H9 (cell line): Measurements from ENCODE around the gene TENM3. TPM values are rescaled to one million over a fixed set of nuclear protein-coding genes. Genes with fewer than 3 reads are reported as not detected.

Experiments
- DNase-seq: peaks from one replicate; pipeline ENCODE4 v3.0.0-alpha.2; 2017
- H2AFZ ChIP-seq: one replicate; pipeline ENCODE4 v1.6.1; 2013; ENCODE audit warnings: mild to moderate bottlenecking, low read length, control low read depth, moderate library complexity
- H2AK5ac ChIP-seq: 2 replicates; pipeline ENCODE4 v1.6.1; 2013; ENCODE audit warnings: low read length, control low read depth, mixed read lengths; ENCODE audit not compliant: insufficient read length
- H2BK120ac ChIP-seq: one replicate; pipeline ENCODE4 v1.6.1; 2013; ENCODE audit warnings: low read depth, mild to moderate bottlenecking, low read length, control low read depth, inconsistent platforms; ENCODE audit not compliant: poor library complexity, severe bottlenecking
- H2BK12ac ChIP-seq: 2 replicates; pipeline ENCODE4 v1.6.1; 2013; ENCODE audit warnings: low read length, control low read depth, mixed read lengths, low read depth; ENCODE audit not compliant: insufficient read length
- H2BK15ac ChIP-seq: 2 replicates; pipeline ENCODE4 v1.6.1; 2013; ENCODE audit warnings: low read depth, low read length, control low read depth
- H2BK20ac ChIP-seq: one replicate; pipeline ENCODE4 v1.6.1; 2013; ENCODE audit warnings: low read depth, mild to moderate bottlenecking, low read length, control low read depth, inconsistent platforms; ENCODE audit not compliant: poor library complexity, severe bottlenecking
- H2BK5ac ChIP-seq: 2 replicates; pipeline ENCODE4 v1.6.1; 2013; ENCODE audit warnings: low read length, control low read depth, mixed read lengths; ENCODE audit not compliant: insufficient read length
- H3K14ac ChIP-seq: 2 replicates; pipeline ENCODE4 v1.6.1; 2013; ENCODE audit warnings: low read length, control low read depth; ENCODE audit not compliant: insufficient read depth
- H3K18ac ChIP-seq: 2 replicates; pipeline ENCODE4 v1.6.1; 2013; ENCODE audit warnings: low read depth, mild to moderate bottlenecking, mixed read lengths, low read length, control low read depth; ENCODE audit not compliant: insufficient read length
- H3K23ac ChIP-seq: 2 replicates; pipeline ENCODE4 v1.6.1; 2013; ENCODE audit warnings: low read length, control low read depth, mixed read lengths, low read depth; ENCODE audit not compliant: insufficient read length
- H3K23me2 ChIP-seq: 2 replicates; pipeline ENCODE4 v1.6.1; 2013; ENCODE audit warnings: low read depth, mild to moderate bottlenecking, mixed read lengths, low read length, control low read depth; ENCODE audit not compliant: insufficient read length, poor library complexity, severe bottlenecking
- H3K27ac ChIP-seq: 2 replicates; pipeline ENCODE4 v1.5.1; 2013; ENCODE audit warnings: low read length, control low read depth, mixed read lengths, low read depth; ENCODE audit not compliant: insufficient read length
- H3K27me3 ChIP-seq: 2 replicates; pipeline ENCODE4 v1.6.1; 2013; ENCODE audit warnings: low read length, control low read depth, inconsistent platforms; ENCODE audit not compliant: insufficient read depth
- H3K4ac ChIP-seq: 2 replicates; pipeline ENCODE4 v1.6.1; 2013; ENCODE audit warnings: low read depth, mild to moderate bottlenecking, control low read depth, inconsistent platforms, low read length, moderate library complexity
- H3K4me1 ChIP-seq: 2 replicates; pipeline ENCODE4 v1.6.1; 2013; ENCODE audit warnings: low read length, control low read depth, inconsistent platforms; ENCODE audit not compliant: insufficient read depth
- H3K4me2 ChIP-seq: 2 replicates; pipeline ENCODE4 v1.6.1; 2013; ENCODE audit warnings: low read length, control low read depth, mixed read lengths; ENCODE audit not compliant: insufficient read length, insufficient read depth
- H3K56ac ChIP-seq: 2 replicates; pipeline ENCODE4 v1.6.1; 2013; ENCODE audit warnings: low read depth, mild to moderate bottlenecking, mixed read lengths, low read length, control low read depth; ENCODE audit not compliant: insufficient read length
- H3K79me1 ChIP-seq: 2 replicates; pipeline ENCODE4 v1.6.1; 2013; ENCODE audit warnings: low read depth, mild to moderate bottlenecking, moderate library complexity, low read length, control low read depth, inconsistent platforms; ENCODE audit not compliant: insufficient read depth, poor library complexity, severe bottlenecking
- H3K79me2 ChIP-seq: 2 replicates; pipeline ENCODE4 v1.6.1; 2013; ENCODE audit warnings: low read length, control low read depth, inconsistent platforms; ENCODE audit not compliant: insufficient read depth
- H3K9ac ChIP-seq: 2 replicates; pipeline ENCODE4 v1.6.1; 2013; ENCODE audit warnings: low read length, control low read depth, mixed read lengths; ENCODE audit not compliant: insufficient read length; ENCODE audit errors: extremely low read depth
- H3K9me3 ChIP-seq: one replicate; pipeline ENCODE4 v1.6.1; 2013; ENCODE audit warnings: low read depth, low read length, inconsistent platforms; ENCODE audit not compliant: control insufficient read depth
- H3T11ph ChIP-seq: one replicate; pipeline ENCODE4 v1.6.1; 2013; ENCODE audit warnings: mild to moderate bottlenecking, low read length, control low read depth, inconsistent platforms
- H4K20me1 ChIP-seq: one replicate; pipeline ENCODE4 v1.6.1; 2013; ENCODE audit not compliant: control insufficient read depth, insufficient read length, insufficient read depth
- H4K5ac ChIP-seq: 2 replicates; pipeline ENCODE4 v1.6.1; 2013; ENCODE audit warnings: low read depth, mild to moderate bottlenecking, mixed read lengths, low read length, control low read depth; ENCODE audit not compliant: insufficient read length
- H4K8ac ChIP-seq: replicated peaks from 2 replicates; pipeline ENCODE4 v1.6.1; 2013; ENCODE audit warnings: low read length, control low read depth, mixed read lengths, low read depth; ENCODE audit not compliant: insufficient read length
- H4K91ac ChIP-seq: 2 replicates; pipeline ENCODE4 v1.6.1; 2013; ENCODE audit warnings: low read depth, mild to moderate bottlenecking, moderate library complexity, mixed read lengths, low read length, control low read depth; ENCODE audit not compliant: insufficient read length
- H3K27ac Mint-ChIP-seq, 3 experiments: 2 replicates in 2 of 3; 3 replicates in 1 of 3; pipeline ENCODE4 v1.8.0; 2020 to 2021; ENCODE audit warnings: mixed read lengths in 3 of 3, mild to moderate bottlenecking in 1 of 3, moderate library complexity in 1 of 3
- H3K27me3 Mint-ChIP-seq: 2 replicates; pipeline ENCODE4 v1.8.0; 2021; ENCODE audit warnings: low read depth, mild to moderate bottlenecking, moderate library complexity, mixed read lengths
- H3K36me3 Mint-ChIP-seq, 3 experiments: 2 replicates in 2 of 3; 3 replicates in 1 of 3; pipeline ENCODE4 v1.8.0; 2020 to 2021; ENCODE audit warnings: low read depth in 3 of 3, mixed read lengths in 3 of 3; ENCODE audit not compliant: insufficient read depth in 1 of 3
- H3K4me1 Mint-ChIP-seq, 2 experiments: 2 replicates each; pipeline ENCODE4 v1.8.0; 2020; ENCODE audit warnings: mixed read lengths in 2 of 2
- H3K4me3 Mint-ChIP-seq, 2 experiments: 2 replicates in 1 of 2; 3 replicates in 1 of 2; pipeline ENCODE4 v1.8.0; 2020 to 2021; ENCODE audit warnings: mild to moderate bottlenecking in 2 of 2, mixed read lengths in 2 of 2, moderate library complexity in 1 of 2
- H3K9me3 Mint-ChIP-seq, 2 experiments: 2 replicates in 1 of 2; 3 replicates in 1 of 2; pipeline ENCODE4 v1.8.0; 2020; ENCODE audit warnings: mild to moderate bottlenecking in 2 of 2, mixed read lengths in 2 of 2, moderate library complexity in 1 of 2
- WGBS: extraction: QIAGEN DNeasy Blood & Tissue Kit; methylation state at CpG from one replicate; pipeline ENCODE4 v1.1.7; 2013; ENCODE audit warnings: missing lambda C conversion rate, low lambda C conversion rate, mixed read lengths; ENCODE audit not compliant: insufficient read length; ENCODE audit errors: extremely low coverage; 5-methylcytosine and 5-hydroxymethylcytosine counted together
- total RNA-seq: library from RNA; stranded (reverse); gene quantifications from 2 replicates; pipeline ENCODE4 v1.2.1, GENCODE V29; 2021
- TF ChIP-seq, protein P1 (sequence below): fragments of 200-600 bp; sonication (generic); conservative IDR thresholded peaks from 3 replicates; pipeline ENCODE4 v1.8.0; 2021; ENCODE audit warnings: antibody characterized with exemption, mild to moderate bottlenecking

The TENM3 gene
- total RNA-seq, 1 experiment from 2014 or later: 49.6 TPM

DNA sequence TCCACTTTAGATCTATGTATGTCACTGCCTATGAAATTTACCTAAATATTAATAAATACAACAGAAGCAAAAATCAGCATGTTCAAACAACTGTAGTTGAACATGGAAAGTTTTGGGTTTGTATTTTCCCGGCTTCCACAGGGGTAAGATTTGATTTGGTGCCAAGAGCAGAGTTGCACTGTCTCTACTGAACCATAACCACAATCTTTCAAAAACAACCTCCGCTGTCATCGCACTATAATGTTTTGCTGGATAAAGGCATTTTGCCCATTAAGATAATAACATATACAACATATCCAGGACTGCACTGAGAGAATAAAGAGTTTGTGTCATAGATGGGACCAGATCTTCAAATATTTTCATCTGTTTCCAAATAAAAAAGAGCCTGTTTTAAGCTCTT lies 94.9 kb downstream of the TENM3 start:
- Mint-ChIP-seq H3K4me1 (peaks cover 19 to 29% of the 10 kb centered on the region in 2 experiments), H3K27ac (no peak overlapping the region), H3K36me3 (peaks cover 4 to 12% (median 4%) of the 10 kb centered on the region in 3 experiments; a peak in 6 of 7 replicates), H3K27me3 (peaks cover 5% of the 10 kb centered on the region), H3K4me3 (no peak overlapping the region), H3K9me3 (peaks cover 0 to 6% of the 10 kb centered on the region in 2 experiments; a peak in 1 of 5 replicates)
- Histone ChIP-seq H3K9me3 (no peaks in the 10 kb centered on the region), H3T11ph (no peak overlapping the region), H3K23ac (no peak overlapping the region), H3K27me3 (no peaks in the 10 kb centered on the region), H2BK5ac (no peak overlapping the region), H2AFZ (no peak overlapping the region), H4K91ac (no peak overlapping the region), H3K4me1 (no peaks in the 10 kb centered on the region), H3K4ac (no peak overlapping the region), H3K79me2 (no peaks in the 10 kb centered on the region), H3K14ac (no peak overlapping the region), H2BK15ac (no peak overlapping the region), H3K4me2 (no peak overlapping the region), H2AK5ac (no peak overlapping the region), H3K27ac (no peak overlapping the region), H4K5ac (no peak overlapping the region), H3K56ac (no peak overlapping the region), H3K18ac (no peak overlapping the region), H4K8ac (no peak overlapping the region), H3K79me1 (no peaks in the 10 kb centered on the region), H2BK20ac (no peak overlapping the region), H3K9ac (no peak overlapping the region), H2BK12ac (no peak overlapping the region), H2BK120ac (no peak overlapping the region), H4K20me1 (no peaks in the 10 kb centered on the region), H3K23me2 (no peaks in the 10 kb centered on the region)
- no peak for DNase-seq
- TF ChIP-seq, protein P1, sequence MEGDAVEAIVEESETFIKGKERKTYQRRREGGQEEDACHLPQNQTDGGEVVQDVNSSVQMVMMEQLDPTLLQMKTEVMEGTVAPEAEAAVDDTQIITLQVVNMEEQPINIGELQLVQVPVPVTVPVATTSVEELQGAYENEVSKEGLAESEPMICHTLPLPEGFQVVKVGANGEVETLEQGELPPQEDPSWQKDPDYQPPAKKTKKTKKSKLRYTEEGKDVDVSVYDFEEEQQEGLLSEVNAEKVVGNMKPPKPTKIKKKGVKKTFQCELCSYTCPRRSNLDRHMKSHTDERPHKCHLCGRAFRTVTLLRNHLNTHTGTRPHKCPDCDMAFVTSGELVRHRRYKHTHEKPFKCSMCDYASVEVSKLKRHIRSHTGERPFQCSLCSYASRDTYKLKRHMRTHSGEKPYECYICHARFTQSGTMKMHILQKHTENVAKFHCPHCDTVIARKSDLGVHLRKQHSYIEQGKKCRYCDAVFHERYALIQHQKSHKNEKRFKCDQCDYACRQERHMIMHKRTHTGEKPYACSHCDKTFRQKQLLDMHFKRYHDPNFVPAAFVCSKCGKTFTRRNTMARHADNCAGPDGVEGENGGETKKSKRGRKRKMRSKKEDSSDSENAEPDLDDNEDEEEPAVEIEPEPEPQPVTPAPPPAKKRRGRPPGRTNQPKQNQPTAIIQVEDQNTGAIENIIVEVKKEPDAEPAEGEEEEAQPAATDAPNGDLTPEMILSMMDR: no peak
- WGBS: no CpG with 5 or more reads among the region's 3 CpGs
